Measurements from ENCODE around the gene ZNF710.

Gene ZNF710

DNA sequence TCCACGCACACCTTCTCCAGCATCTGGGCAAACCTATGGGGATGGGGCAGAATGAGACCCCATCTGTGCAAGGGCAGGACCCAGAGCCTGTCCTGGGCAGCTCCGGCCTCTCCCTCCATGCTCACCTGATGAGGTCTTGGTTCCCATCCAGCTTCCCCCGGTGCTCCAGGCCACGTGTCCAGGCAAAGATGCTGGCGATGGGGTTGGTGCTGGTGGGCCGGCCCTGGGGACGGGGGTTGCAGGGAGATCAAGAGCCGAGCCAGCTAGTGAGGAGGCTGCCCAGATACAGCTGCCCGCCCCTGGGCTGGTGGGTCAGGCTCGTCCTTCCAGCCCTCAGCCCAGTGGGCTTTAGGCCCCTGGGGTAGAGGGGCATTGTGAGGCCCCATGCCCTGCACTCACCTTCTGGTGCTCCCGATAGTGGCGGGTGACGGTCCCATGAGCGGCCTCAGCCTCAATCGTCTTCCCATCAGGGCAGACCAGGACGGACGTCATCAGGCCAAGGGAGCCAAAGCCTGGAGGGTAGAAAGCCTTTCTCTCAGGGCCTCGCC, 83.8 kb downstream of the ZNF710 start:
- Histone ChIP-seq H3F3A (ENCODE audit: low read depth) (no peaks in the 10 kb centered on the region), H3K4me1 (ENCODE audit: insufficient read depth, low read length, poor library complexity, severe bottlenecking) (no peaks in the 10 kb centered on the region), H3K4me2 (ENCODE audit: low read depth, low read length, poor library complexity, severe bottlenecking) (no peak overlapping the region), H3K4me3 (ENCODE audit: low read length, poor library complexity, severe bottlenecking) (no peak overlapping the region), H3K9ac (ENCODE audit: low read depth, low read length, poor library complexity, severe bottlenecking) (no peak overlapping the region), H3K27me3 (ENCODE audit: insufficient read depth, low read length, poor library complexity, severe bottlenecking) (no peaks in the 10 kb centered on the region), H2AFZ (ENCODE audit: low read length) (no peak overlapping the region), H3K9me2 (replicated peaks; ENCODE audit: low read depth, low read length) (no peaks in the 10 kb centered on the region), H3K9me3 (ENCODE audit: insufficient read depth, low read depth, low read length) (no peaks in the 10 kb centered on the region), H3K36me3 (ENCODE audit: insufficient read depth, low read length) (peaks cover 59% of the 10 kb centered on the region; the same call in 1 of the 2 replicates), H3K79me2 (ENCODE audit: insufficient read depth, low read length) (no peaks in the 10 kb centered on the region), H4K20me1 (ENCODE audit: insufficient read depth, low read length, poor library complexity, severe bottlenecking) (no peaks in the 10 kb centered on the region)
- TF ChIP-seq, protein P1, sequence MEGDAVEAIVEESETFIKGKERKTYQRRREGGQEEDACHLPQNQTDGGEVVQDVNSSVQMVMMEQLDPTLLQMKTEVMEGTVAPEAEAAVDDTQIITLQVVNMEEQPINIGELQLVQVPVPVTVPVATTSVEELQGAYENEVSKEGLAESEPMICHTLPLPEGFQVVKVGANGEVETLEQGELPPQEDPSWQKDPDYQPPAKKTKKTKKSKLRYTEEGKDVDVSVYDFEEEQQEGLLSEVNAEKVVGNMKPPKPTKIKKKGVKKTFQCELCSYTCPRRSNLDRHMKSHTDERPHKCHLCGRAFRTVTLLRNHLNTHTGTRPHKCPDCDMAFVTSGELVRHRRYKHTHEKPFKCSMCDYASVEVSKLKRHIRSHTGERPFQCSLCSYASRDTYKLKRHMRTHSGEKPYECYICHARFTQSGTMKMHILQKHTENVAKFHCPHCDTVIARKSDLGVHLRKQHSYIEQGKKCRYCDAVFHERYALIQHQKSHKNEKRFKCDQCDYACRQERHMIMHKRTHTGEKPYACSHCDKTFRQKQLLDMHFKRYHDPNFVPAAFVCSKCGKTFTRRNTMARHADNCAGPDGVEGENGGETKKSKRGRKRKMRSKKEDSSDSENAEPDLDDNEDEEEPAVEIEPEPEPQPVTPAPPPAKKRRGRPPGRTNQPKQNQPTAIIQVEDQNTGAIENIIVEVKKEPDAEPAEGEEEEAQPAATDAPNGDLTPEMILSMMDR (conservative IDR thresholded peaks at IDR 0.05; ENCODE audit: low read length), result no peak
- no peak for TF ChIP-seq EZH2phosphoT487 (IDR thresholded peaks at IDR 0.05; ENCODE audit: borderline replicate concordance)

DNA sequence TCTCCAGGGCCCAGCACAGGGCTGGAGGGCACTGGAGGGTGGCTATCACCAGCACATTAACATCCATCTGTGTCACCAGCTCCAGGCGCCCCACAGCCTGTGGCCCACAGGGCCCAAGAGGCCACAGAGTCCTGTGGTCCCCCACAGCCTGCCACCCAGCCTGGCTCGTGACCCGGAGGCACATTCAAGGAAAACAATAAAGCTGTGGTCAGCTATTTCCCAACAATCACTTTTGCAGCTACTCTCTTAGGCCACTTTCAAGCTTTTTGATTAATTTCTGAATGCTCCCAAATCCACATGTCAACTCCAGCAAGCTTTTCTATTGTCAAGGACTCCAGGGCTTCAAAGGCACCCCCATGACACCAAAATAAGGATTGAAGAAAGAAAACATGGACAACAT, 84.4 kb downstream of the ZNF710 start:
- H3K36me3 ChIP-seq (ENCODE audit: insufficient read depth, low read length), result peaks cover 58% of the 10 kb centered on the region; the same call in 1 of the 2 replicates
- H3F3A ChIP-seq (ENCODE audit: low read depth), result no peaks in the 10 kb centered on the region
- no peaks in the 10 kb centered on the region for H3K9me3 ChIP-seq (ENCODE audit: insufficient read depth, low read depth, low read length)
- no peaks in the 10 kb centered on the region for H4K20me1 ChIP-seq (ENCODE audit: insufficient read depth, low read length, poor library complexity, severe bottlenecking)
- no peak overlapping the region for H3K9ac ChIP-seq (ENCODE audit: low read depth, low read length, poor library complexity, severe bottlenecking)
- no peak overlapping the region for H2AFZ ChIP-seq (ENCODE audit: low read length)
- H3K4me1 ChIP-seq (ENCODE audit: insufficient read depth, low read length, poor library complexity, severe bottlenecking), result no peaks in the 10 kb centered on the region
- H3K9me2 ChIP-seq (replicated peaks; ENCODE audit: low read depth, low read length), result no peaks in the 10 kb centered on the region
- no peaks in the 10 kb centered on the region for H3K79me2 ChIP-seq (ENCODE audit: insufficient read depth, low read length)
- H3K27me3 ChIP-seq (ENCODE audit: insufficient read depth, low read length, poor library complexity, severe bottlenecking), result no peaks in the 10 kb centered on the region
- H3K4me3 ChIP-seq (ENCODE audit: low read length, poor library complexity, severe bottlenecking), result no peak overlapping the region
- TF ChIP-seq EZH2phosphoT487 (IDR thresholded peaks at IDR 0.05; ENCODE audit: borderline replicate concordance), result no peak
- TF ChIP-seq, protein P1 (conservative IDR thresholded peaks at IDR 0.05; ENCODE audit: low read length), result no peak
- H3K4me2 ChIP-seq (ENCODE audit: low read depth, low read length, poor library complexity, severe bottlenecking), result no peak overlapping the region

DNA sequence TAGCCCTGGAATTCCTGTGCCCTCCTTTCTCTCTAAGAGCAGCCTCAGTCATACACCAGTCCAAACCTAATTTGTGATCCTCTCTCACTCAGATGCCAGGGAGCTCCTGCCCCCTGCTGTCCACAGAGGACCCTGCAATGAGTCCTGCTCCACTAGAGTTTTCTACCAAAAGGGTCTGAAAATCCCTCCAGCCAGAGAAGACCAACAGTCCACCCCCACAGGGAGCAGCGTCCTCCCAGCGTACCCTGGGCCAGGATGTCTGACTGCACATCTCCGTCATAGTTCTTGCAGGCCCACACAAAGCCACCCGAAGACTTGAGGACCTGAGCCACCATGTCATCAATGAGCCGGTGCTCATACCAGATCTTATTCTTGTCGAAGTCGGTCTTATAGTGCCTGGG, 85.7 kb downstream of the ZNF710 start:
- Histone ChIP-seq H3K27me3 (ENCODE audit: insufficient read depth, low read length, poor library complexity, severe bottlenecking) (no peaks in the 10 kb centered on the region), H3K4me1 (ENCODE audit: insufficient read depth, low read length, poor library complexity, severe bottlenecking) (no peaks in the 10 kb centered on the region), H3K36me3 (ENCODE audit: insufficient read depth, low read length) (peaks cover 66% of the 10 kb centered on the region; the same call in 1 of the 2 replicates), H2AFZ (ENCODE audit: low read length) (no peak overlapping the region), H3F3A (ENCODE audit: low read depth) (no peaks in the 10 kb centered on the region), H3K4me2 (ENCODE audit: low read depth, low read length, poor library complexity, severe bottlenecking) (no peak overlapping the region), H3K9ac (ENCODE audit: low read depth, low read length, poor library complexity, severe bottlenecking) (no peak overlapping the region), H3K4me3 (ENCODE audit: low read length, poor library complexity, severe bottlenecking) (no peak overlapping the region), H4K20me1 (ENCODE audit: insufficient read depth, low read length, poor library complexity, severe bottlenecking) (no peaks in the 10 kb centered on the region), H3K9me2 (replicated peaks; ENCODE audit: low read depth, low read length) (no peaks in the 10 kb centered on the region), H3K9me3 (ENCODE audit: insufficient read depth, low read depth, low read length) (no peaks in the 10 kb centered on the region), H3K79me2 (ENCODE audit: insufficient read depth, low read length) (peaks cover 7% of the 10 kb centered on the region; the same call in 1 of the 2 replicates)
- TF ChIP-seq, protein P1 (conservative IDR thresholded peaks at IDR 0.05; ENCODE audit: low read length), result peak; percentile 93
- no peak for TF ChIP-seq EZH2phosphoT487 (IDR thresholded peaks at IDR 0.05; ENCODE audit: borderline replicate concordance)
